GM12878 (cell line): Measurements from ENCODE around the gene PKP2. TPM values are rescaled to one million over a fixed set of nuclear protein-coding genes. Genes with fewer than 3 reads are reported as not detected.

Source experiments
- ATAC-seq: fragments of 200-7000 bp; cut with Tn5 transposase; 3 replicates; pipeline ENCODE4 v1.9.1; 2020; ENCODE audit warnings: mild to moderate bottlenecking, moderate library complexity
- BruUV-seq: library from RNA; stranded (reverse); fragments of 400-500 nt; replicated peaks from 2 replicates; lab custom pipeline; 2021; lab: Mats Ljungman, UMichigan
- CTCF ChIA-PET: fragments of 300-600 bp; sonication (Branson Sonifier 250); formaldehyde crosslinking; extraction: SDS; loops from one replicate; lab custom pipeline; 2021; ENCODE audit warnings: inconsistent platforms; lab: Yijun Ruan, JAX
- POLR2A ChIA-PET: fragments of 350-600 bp; formaldehyde crosslinking; extraction: SDS; loops from one replicate; lab custom pipeline; 2021; ENCODE audit warnings: inconsistent platforms; lab: Charles Lee
- RAD21 ChIA-PET: fragments of 300-600 bp; sonication (Branson Sonifier 250); formaldehyde crosslinking; loops from one replicate; lab custom pipeline; 2023; ENCODE audit warnings: antibody characterized with exemption; ENCODE audit not compliant: unreplicated experiment; lab: Charles Lee
- SMC1A ChIA-PET: fragments of 300-600 bp; sonication (Branson Sonifier 250); formaldehyde crosslinking; loops from one replicate; lab custom pipeline; 2023; ENCODE audit not compliant: unreplicated experiment, uncharacterized antibody; lab: Charles Lee
- DNase-seq: peaks from one replicate; pipeline ENCODE4 v3.0.0-alpha.2; 2011; ENCODE audit warnings: low read depth, low spot score
- FAIRE-seq: peaks from 3 replicates; lab custom pipeline; 2011; peaks lifted over from hg19 to GRCh38; lab: Jason Lieb, UNC
- H2AFZ ChIP-seq: 2 replicates; pipeline ENCODE4 v1.6.0; 2011; ENCODE audit warnings: low read depth, low read length, control low read depth; ENCODE audit not compliant: control insufficient read depth
- H3K27ac ChIP-seq: 2 replicates; pipeline ENCODE4 v1.5.1; 2011; ENCODE audit warnings: control low read depth; ENCODE audit not compliant: control insufficient read depth, insufficient read depth
- H3K27me3 ChIP-seq, 2 experiments: replicated peaks in 1 of 2; 2 replicates each; pipeline versions ENCODE4 v1.6.0 to v1.6.1; 2011; ENCODE audit warnings: low read length in 1 of 2; ENCODE audit not compliant: control insufficient read depth in 2 of 2, insufficient read depth in 2 of 2
- H3K36me3 ChIP-seq, 2 experiments: 2 replicates each; pipeline ENCODE4 v1.5.1; 2011; ENCODE audit warnings: low read length in 1 of 2; ENCODE audit not compliant: control insufficient read depth in 2 of 2, insufficient read depth in 2 of 2
- H3K4me1 ChIP-seq: 2 replicates; pipeline ENCODE4 v1.6.1; 2011; ENCODE audit warnings: mild to moderate bottlenecking, low read length, moderate library complexity, mixed read lengths; ENCODE audit not compliant: control insufficient read depth, insufficient read depth
- H3K4me2 ChIP-seq: 2 replicates; pipeline ENCODE4 v1.6.0; 2011; ENCODE audit warnings: control low read depth; ENCODE audit not compliant: control insufficient read depth, insufficient read depth
- H3K4me3 ChIP-seq: fragments of 200-600 bp; sonication (generic); 2 replicates; pipeline ENCODE4 v1.5.1; 2016
- H3K79me2 ChIP-seq: 2 replicates; pipeline ENCODE4 v1.6.0; 2011; ENCODE audit warnings: low read length; ENCODE audit not compliant: control insufficient read depth, insufficient read depth
- H3K9ac ChIP-seq: 2 replicates; pipeline ENCODE4 v1.8.0; 2011; ENCODE audit warnings: low read length, control low read depth, mixed read lengths; ENCODE audit not compliant: control insufficient read depth, insufficient read depth
- H3K9me3 ChIP-seq: replicated peaks from 3 replicates; pipeline ENCODE4 v1.5.1; 2011; ENCODE audit warnings: mild to moderate bottlenecking, low read length; ENCODE audit not compliant: control insufficient read depth, insufficient read depth
- H4K20me1 ChIP-seq: 2 replicates; pipeline ENCODE4 v1.6.0; 2011; ENCODE audit not compliant: control insufficient read depth, insufficient read depth
- DPF2 ChIP-seq: fragments of 450-650 bp; IDR thresholded peaks from 2 replicates; pipeline ENCODE4 v1.6.1; 2017; ENCODE audit warnings: mild to moderate bottlenecking
- E4F1 ChIP-seq: fragments of 450-650 bp; IDR thresholded peaks from 2 replicates; pipeline ENCODE4 v1.6.1; 2018; ENCODE audit warnings: borderline replicate concordance, mild to moderate bottlenecking; ENCODE audit not compliant: partially characterized antibody
- EP300 ChIP-seq, 2 experiments: fragments of 150-350 bp in 1 of 2; IDR thresholded peaks; 2 replicates each; pipeline ENCODE4 v1.6.1; 2011 to 2012; ENCODE audit warnings: low read depth in 2 of 2, low read length in 2 of 2, borderline replicate concordance in 1 of 2, improper control_type of control experiment in 1 of 2, inconsistent platforms in 1 of 2; ENCODE audit not compliant: control insufficient read depth in 1 of 2
- FOS ChIP-seq: IDR thresholded peaks from 3 replicates; pipeline ENCODE4 v1.6.1; 2011; ENCODE audit warnings: borderline replicate concordance; ENCODE audit not compliant: insufficient read length; ENCODE audit errors: extremely low read depth
- HCFC1 ChIP-seq: fragments of 150-350 bp; IDR thresholded peaks from 2 replicates; pipeline ENCODE4 v1.6.1; 2014; ENCODE audit warnings: low read length
- JUNB ChIP-seq: IDR thresholded peaks from 2 replicates; pipeline ENCODE4 v1.6.1; 2016; ENCODE audit warnings: antibody characterized with exemption, mild to moderate bottlenecking
- MYC ChIP-seq: IDR thresholded peaks from 2 replicates; pipeline ENCODE4 v1.6.1; 2011; ENCODE audit warnings: mild to moderate bottlenecking, low read length, moderate library complexity, inconsistent platforms; ENCODE audit not compliant: insufficient read depth, insufficient replicate concordance, insufficient read length, severe bottlenecking
- NR2C2 ChIP-seq: IDR thresholded peaks from 2 replicates; pipeline ENCODE4 v1.6.1; 2011; ENCODE audit warnings: borderline replicate concordance, low read depth; ENCODE audit not compliant: control insufficient read depth, insufficient read length
- RAD51 ChIP-seq: fragments of 450-650 bp; IDR thresholded peaks from 2 replicates; pipeline ENCODE4 v1.6.1; 2016; ENCODE audit warnings: moderate library complexity, mild to moderate bottlenecking, inconsistent platforms
- SIN3A ChIP-seq: IDR thresholded peaks from 2 replicates; pipeline ENCODE4 v1.6.1; 2012; ENCODE audit warnings: low read depth, low read length, improper control_type of control experiment
- SP1 ChIP-seq: IDR thresholded peaks from one replicate; pipeline ENCODE4 v1.6.1; 2011; ENCODE audit warnings: low read depth, low read length
- TARDBP ChIP-seq: IDR thresholded peaks from 2 replicates; pipeline ENCODE4 v1.6.1; 2016; ENCODE audit warnings: borderline replicate concordance
- TCF7 ChIP-seq: IDR thresholded peaks from 2 replicates; pipeline ENCODE4 v1.6.1; 2014; ENCODE audit warnings: antibody characterized with exemption, borderline replicate concordance
- ZBTB4 ChIP-seq: fragments of 450-650 bp; formaldehyde crosslinking; IDR thresholded peaks from 2 replicates; pipeline ENCODE4 v1.4.0; 2022; ENCODE audit warnings: mild to moderate bottlenecking, moderate library complexity
- ZNF384 ChIP-seq: IDR thresholded peaks from 2 replicates; pipeline ENCODE4 v1.6.1; 2012; ENCODE audit warnings: low read depth, mild to moderate bottlenecking, low read length, improper control_type of control experiment, borderline replicate concordance
- WGBS: methylation state at CpG from one replicate; pipeline ENCODE4 v1.1.6; 2016; ENCODE audit warnings: low lambda C conversion rate; ENCODE audit not compliant: insufficient replicate concordance, insufficient coverage; ENCODE audit errors: missing lambda C conversion rate; 5-methylcytosine and 5-hydroxymethylcytosine counted together
- in situ Hi-C: fragments of 300-500 bp; cut with MboI; formaldehyde crosslinking; loops from 9 replicates; pipeline ENCODE4 v1.14.3; 2018; ENCODE audit warnings: mixed read lengths
- intact Hi-C: fragments of 100-400 bp; cut with micrococcal nuclease; formaldehyde crosslinking; loops from one replicate; pipeline ENCODE4 v1.14.2; 2022; ENCODE audit not compliant: unreplicated experiment
- polyA plus RNA-seq, 11 experiments: library from polyadenylated mRNA; depleted of rRNA in 4 of 11; unstranded in 6 of 11; stranded (reverse) in 5 of 11; fragments of >200 nt; fragmentation: Nextera tagmentation in 4 of 11; fragmentation: Illumina TruSeq in 1 of 11; extraction: Ambion mirVana in 4 of 11; extraction: Trizol in 1 of 11; gene quantifications; 1 replicate in 1 of 11; 2 replicates in 10 of 11; pipeline versions ENCODE4 v1.2.1 to v1.2.3, GENCODE V29; 2011 to 2016; ENCODE audit warnings: inconsistent platforms in 2 of 11, missing spikeins in 2 of 11, low read depth in 1 of 11
- total RNA-seq, 4 experiments: library from RNA; depleted of rRNA in 3 of 4; stranded (reverse); fragments of >200 nt in 3 of 4; fragmentation: Illumina TruSeq in 1 of 4; extraction: Trizol in 1 of 4; gene quantifications; 2 replicates each; pipeline versions ENCODE4 v1.2.1 to v1.2.3, GENCODE V29; 2013 to 2021
- TF ChIP-seq, protein P1 (sequence below): fragments of 450-650 bp; IDR thresholded peaks from 2 replicates; pipeline ENCODE4 v1.6.1; 2016; ENCODE audit warnings: mild to moderate bottlenecking

Gene PKP2
- total and polyA plus RNA-seq, 10 of the 15 experiments (the other 5 are each of a cell fraction or from before 2014, with no cell fraction given), result 0.02 to 4.1 (median 0.07) TPM; not detected in 4

DNA sequence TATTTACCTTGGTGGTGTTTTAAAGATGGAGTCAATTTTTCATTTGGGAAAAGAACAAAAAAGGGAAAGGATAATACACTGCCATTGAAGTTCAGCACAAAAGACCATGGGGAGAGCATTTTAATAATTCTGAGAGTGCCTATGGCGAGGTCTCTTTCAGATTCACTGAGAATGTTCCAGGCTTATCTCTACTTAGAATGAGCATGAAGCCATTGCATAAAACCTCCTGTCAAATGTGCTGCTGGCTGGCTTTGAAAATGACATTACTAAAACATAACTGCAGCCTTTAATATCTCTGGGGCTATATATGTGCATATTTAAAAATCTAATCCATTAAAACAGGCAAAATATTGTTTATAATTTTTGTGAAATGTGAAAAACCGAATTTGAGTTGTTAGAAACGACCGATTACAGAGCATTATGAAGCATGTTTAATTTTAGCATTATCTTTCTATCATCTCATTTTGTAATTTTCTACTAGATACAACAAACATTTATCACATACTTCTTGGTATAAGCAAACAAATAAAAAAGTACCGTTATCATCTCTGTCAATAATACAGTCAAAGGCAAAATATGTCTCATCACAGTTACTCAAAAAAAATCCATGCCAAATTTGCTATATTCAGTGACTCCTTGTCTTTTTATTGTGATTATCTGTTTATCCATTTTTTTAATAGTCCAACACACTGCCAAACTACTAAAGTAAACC lies 95.2 kb downstream of the PKP2 start:
- intact Hi-C loops, result no loop called here
- TF ChIP-seq EP300 (IDR thresholded peaks at IDR 0.05; ENCODE audit: borderline replicate concordance in 1 of 2, control insufficient read depth in 1 of 2, low read depth in 2 of 2, low read length in 2 of 2), result no peak
- no peak for TF ChIP-seq HCFC1
- no peak for TF ChIP-seq MYC
- TF ChIP-seq ZBTB4 (CRISPR knock-in tag), result no peak
- no peak for TF ChIP-seq RAD51
- no peak for TF ChIP-seq TCF7
- TF ChIP-seq DPF2, result no peak
- no peak for TF ChIP-seq SIN3A
- no peak for TF ChIP-seq FOS
- TF ChIP-seq, protein P1, sequence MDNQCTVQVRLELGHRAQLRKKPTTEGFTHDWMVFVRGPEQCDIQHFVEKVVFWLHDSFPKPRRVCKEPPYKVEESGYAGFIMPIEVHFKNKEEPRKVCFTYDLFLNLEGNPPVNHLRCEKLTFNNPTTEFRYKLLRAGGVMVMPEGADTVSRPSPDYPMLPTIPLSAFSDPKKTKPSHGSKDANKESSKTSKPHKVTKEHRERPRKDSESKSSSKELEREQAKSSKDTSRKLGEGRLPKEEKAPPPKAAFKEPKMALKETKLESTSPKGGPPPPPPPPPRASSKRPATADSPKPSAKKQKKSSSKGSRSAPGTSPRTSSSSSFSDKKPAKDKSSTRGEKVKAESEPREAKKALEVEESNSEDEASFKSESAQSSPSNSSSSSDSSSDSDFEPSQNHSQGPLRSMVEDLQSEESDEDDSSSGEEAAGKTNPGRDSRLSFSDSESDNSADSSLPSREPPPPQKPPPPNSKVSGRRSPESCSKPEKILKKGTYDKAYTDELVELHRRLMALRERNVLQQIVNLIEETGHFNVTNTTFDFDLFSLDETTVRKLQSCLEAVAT, result no peak
- no peak for TF ChIP-seq TARDBP
- TF ChIP-seq JUNB, result no peak
- no peak for TF ChIP-seq NR2C2
- TF ChIP-seq SP1, result no peak
- TF ChIP-seq ZNF384, result no peak
- no peak for TF ChIP-seq E4F1

More for the DNA sequence above, 95.2 kb downstream of the PKP2 start:
- RAD21 ChIA-PET, result no interaction called here
- no peak for DNase-seq
- no peak for FAIRE-seq
- BruUV-seq, result no TSS peak
- H3K27ac ChIP-seq, result no peak overlapping the region
- no peak overlapping the region for H3K9ac ChIP-seq
- no peaks in the 10 kb centered on the region for H4K20me1 ChIP-seq
- no peaks in the 10 kb centered on the region for H3K36me3 ChIP-seq
- 15% methylated on average over 5 of the region's 5 CpGs for WGBS
- no peak overlapping the region for H3K4me2 ChIP-seq
- no peaks in the 10 kb centered on the region for H3K4me1 ChIP-seq
- H3K27me3 ChIP-seq, result no peaks in the 10 kb centered on the region
- no peak overlapping the region for H3K4me3 ChIP-seq
- no peaks in the 10 kb centered on the region for H3K9me3 ChIP-seq
- POLR2A ChIA-PET, result no interaction called here
- ATAC-seq, result no peak
- CTCF ChIA-PET, result no interaction called here
- H2AFZ ChIP-seq, result no peak overlapping the region
- SMC1A ChIA-PET, result no interaction called here
- no peaks in the 10 kb centered on the region for H3K79me2 ChIP-seq
- in situ Hi-C loops, result no loop called here
